HG03097 (cell line): ENCODE results near the gene TOMM6.
"Not testable (repeated sequence)": the region's sequence is repeated elsewhere in the genome, so short reads cannot be mapped to it uniquely, and the experiment has no call there.

Experiments
- ATAC-seq: cut with Tn5 transposase; IDR thresholded peaks from one replicate; pipeline ENCODE4 v1.9.1; 2021; ENCODE audit not compliant: unreplicated experiment, low FRiP score

The TOMM6 gene

GRCh38 chr6:41759905-41760579 is 27.5 kb upstream of the TOMM6 start:
- ATAC-seq, result no peak

DNA sequence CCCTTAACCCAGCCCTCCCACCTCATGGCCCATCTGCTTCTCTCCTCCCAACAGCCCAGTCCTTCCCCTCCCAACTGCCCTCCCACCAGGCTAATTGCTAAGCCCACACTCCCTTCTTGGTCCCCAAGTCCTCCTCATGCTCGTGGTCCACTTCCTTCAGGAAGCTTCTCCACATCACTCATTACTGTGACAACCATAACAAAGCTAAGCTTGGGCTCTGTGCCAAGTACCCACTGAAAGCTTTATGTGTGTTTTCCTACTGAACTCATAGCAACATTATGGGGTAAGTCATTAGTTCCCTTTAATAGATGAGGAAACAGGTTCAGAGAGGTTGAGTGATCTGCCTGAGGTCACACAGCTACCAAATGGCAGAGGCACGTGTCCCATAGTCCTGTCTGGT is 24.0 kb upstream of the TOMM6 start:
- no peak for ATAC-seq

- not testable (repeated sequence) for ATAC-seq
These were observed 21.3 kb upstream of the TOMM6 start for GRCh38 chr6:41766043-41766664.

DNA sequence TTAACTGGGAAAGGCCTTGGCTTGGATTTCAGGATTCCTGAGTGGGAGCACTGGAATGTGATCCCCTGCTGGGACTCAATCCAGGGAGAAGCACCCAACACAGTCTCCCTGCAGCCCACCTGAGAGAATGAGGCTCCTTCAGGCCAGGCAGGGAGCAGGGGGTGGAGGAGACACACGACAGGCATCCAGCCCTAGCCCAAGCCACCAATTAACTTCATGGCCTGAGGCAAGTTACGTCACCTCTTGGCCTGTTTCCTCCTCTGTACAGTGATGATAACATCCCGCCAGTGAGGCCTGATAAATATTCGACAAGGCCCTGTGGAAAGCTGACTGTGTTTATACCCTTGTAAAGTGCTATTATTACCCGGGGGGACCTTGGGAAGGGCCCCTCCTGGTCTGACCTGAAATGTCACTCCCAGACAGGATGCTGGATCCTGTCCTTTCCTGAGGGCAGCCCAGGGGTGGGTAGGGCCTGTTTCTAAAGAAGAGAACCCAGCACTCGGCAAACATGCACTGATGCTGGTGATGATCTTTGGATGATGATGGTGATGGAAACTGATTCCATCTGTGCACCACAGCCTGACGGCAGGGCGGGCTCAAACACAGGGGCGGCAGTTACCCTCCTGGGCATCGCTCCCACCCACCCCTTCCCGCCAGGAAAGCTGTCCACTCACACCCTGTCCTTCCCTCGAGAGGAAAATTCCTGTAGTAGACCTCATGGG is 20.2 kb upstream of the TOMM6 start:
- no peak for ATAC-seq

- no peak for ATAC-seq
These were observed 18.8 kb upstream of the TOMM6 start for GRCh38 chr6:41768545-41769308.

DNA sequence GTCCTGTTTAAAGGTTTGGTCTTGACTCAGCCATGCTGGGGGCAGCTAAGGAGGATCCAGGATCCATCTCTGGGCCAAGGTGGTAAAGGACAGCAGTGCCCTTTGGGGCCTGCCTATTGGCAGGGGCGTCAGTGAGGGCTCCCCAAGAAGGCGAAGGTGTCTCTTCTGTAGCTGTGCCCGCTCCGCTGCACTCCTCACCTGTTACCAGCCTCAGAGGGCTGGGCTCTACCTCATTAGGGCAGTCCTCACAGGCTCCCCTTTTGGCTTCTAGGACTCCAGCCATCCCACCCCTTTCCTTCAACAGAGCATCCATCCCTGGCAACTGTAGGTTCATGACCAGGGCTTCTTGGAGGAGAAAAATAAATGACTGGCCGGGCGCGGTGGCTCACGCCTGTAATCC is 18.1 kb upstream of the TOMM6 start:
- no peak for ATAC-seq

DNA sequence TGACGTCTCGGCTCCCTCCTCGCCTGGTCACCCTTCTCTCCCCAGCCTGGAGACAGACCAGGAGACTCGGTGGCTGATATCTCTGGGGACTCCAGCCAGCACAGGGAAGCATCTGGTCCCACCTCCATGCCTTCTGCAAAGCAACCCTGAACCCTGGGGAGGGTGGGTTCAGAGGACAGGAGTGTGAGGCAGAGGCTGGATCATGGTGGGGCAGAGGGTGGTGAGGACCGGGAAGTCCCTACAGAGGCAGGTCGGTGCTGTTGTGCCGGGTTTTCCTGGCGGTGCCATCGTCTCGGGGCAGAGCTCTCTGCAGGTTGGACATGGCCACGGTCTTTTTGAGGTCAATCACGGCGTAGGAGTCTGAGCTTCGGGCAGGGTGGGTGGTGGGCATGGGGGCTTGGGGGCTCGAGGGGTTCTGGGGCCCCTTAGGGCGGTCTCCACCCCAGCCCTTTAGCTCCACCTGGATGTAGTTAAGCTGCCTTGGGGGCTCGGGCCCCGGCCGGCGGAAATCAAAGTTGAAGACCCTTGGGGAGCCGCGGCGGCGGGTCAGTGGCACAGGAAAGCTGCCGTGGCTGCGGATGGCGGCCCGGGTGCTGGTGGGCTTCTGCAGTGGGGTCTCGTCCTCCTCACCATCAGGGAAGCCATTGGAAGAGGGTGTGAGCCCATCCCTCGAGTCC is 17.0 kb upstream of the TOMM6 start:
- ATAC-seq, result no peak

GRCh38 chr6:41771058-41771983 is 16.2 kb upstream of the TOMM6 start:
- no peak for ATAC-seq

DNA sequence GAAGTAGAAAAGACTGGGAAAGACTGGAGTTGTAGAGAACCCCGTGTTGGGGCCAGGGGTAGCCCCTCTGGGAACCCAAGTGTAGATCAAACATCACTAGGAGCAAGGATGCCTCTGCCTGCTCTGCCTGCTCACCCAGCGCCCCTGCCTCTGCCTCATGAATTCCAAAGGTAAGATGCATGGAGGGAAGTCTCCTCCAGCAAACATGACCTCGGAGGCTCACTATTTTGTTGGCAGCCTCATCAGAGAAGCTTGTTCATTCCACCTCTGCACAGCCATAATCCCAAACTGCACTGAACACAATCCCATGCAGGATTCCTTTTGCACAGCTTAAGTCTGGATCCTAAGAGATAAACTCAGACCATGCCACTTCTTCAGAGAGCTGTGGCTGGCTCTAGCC is 12.7 kb upstream of the TOMM6 start:
- no peak for ATAC-seq

- ATAC-seq, result no peak
These were observed 12.1 kb upstream of the TOMM6 start for GRCh38 chr6:41775293-41775882.

- no peak for ATAC-seq
These were observed 9.8 kb upstream of the TOMM6 start for GRCh38 chr6:41777551-41778285.

DNA sequence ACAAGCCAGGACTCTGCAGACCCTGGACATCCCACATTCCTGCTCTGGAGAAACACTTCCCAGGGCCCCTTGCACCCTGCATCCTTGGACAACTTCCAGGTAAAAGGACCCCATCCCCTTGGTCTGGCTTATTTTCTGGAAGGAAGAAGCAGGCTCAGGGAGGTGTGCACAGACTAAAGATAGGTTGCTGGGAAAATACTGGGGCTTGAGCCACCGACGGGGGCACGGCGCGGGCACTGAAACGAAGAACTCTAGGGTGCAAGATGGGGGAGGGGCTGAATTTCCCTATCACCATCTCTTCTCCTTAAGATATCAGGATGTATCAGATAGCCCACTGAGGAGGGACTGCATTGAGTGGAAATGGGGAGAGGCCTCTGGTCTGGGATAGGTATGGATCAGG is 8.6 kb upstream of the TOMM6 start:
- no peak for ATAC-seq

DNA sequence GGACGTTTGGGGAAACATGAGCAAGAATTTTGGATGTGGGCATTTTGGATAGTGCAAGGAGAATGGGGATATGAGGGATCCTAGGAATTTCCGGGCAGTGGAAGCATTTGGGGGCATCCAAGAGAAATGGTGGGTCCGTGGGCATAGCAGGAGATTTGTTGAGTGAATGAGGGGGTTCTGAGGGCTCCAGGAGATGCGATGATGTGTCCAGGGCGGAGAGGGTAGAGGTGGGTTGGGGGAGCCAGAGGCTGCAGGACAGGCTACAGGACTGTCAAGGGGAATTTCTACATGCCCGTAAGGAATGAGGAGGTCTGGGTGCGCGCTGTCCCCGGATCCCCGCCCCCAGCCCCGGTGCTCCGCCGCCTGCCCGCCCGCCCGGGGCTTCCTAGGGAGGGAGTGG is 8.2 kb upstream of the TOMM6 start:
- ATAC-seq, result no peak

- ATAC-seq, result peak; percentile 94
These were observed 7.5 kb upstream of the TOMM6 start, which contains the start of gene FRS3 for GRCh38 chr6:41779788-41780550. Gene FRS3 (minus strand): TSS chr6:41779900. CDS start chr6:41776987, 2,913 bp downstream.

DNA sequence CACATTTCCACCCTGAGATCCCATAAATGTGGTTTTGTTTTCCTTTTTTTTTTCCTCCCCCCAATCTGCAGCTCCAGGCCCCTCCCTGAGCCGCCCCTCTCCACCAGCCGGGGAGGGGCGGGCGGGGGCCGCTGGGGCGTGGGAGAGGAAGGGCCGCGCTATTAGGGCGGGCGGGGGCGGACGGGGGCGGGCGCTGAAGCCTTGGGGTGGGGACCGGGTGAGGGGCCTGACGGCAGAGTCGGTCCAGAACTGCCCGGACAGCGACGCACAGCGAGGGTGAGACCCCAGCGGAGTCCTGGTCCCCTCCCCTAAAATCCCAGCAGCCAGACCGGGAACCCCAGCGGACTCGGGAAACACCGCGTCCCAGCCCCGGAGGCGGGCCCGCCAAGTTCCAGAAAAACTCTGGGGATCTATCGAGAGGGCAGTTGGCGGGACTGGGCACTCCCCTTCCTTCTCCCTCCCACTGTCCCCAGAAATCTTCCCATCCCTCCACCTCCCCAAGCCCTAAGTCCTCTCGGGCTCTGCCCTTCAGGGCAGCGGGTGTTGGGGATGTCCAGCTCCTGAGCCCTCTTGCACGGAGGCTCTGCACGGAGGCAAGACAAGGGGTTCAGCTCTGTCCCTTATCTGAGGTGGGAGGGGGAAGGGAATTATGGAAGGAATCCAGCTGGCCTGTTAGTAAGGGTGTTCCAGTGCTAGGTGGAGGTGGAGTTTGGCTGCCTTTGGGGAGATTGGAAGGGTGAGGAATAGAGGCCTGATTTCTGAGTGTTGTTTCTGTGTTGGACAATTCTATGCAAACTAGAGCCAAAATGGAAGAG is 6.7 kb upstream of the TOMM6 start, which contains the start of gene PRICKLE4:
TSS of gene PRICKLE4 (plus strand) at position 232 of the 815 bp plus-strand sequence. CDS start 2,692 bp downstream, outside the sequence.
- ATAC-seq, result no peak

DNA sequence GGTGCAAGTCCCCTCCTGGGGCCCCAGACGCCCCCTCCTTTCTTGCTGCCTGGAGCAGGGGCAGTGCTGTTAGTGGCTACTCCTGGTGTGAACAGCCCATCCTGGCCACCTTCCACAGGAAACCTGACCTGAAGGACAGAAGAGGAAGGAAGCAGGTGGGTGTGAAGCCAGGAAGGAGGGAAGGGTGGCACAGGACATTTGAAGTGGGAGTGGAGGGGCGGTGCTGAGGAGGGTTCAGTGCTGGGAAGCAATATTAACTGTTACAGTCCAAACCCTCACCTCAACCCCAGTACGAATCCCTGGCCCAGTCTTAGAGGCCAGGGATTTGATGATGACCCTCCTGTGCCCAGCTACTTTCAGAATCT is 6.1 kb upstream of the TOMM6 start:
- ATAC-seq, result no peak
